B cell (primary cell): ENCODE measurements around the gene PEX19. TPM values are rescaled to one million over a fixed set of nuclear protein-coding genes. Genes with fewer than 3 reads are reported as not detected.

Experiments
- ATAC-seq: fragments of 200-7000 bp; cut with Tn5 transposase; one replicate; pipeline ENCODE4 v1.10.0; 2021; ENCODE audit warnings: low read depth, mild to moderate bottlenecking, moderate number of reproducible peaks, moderate library complexity
- CTCF ChIA-PET: fragments of 350-600 bp; sonication (Branson Sonifier 250); formaldehyde crosslinking; loops from one replicate; lab custom pipeline; 2021; ENCODE audit warnings: antibody characterized with exemption, inconsistent platforms; lab: Charles Lee
- POLR2A ChIA-PET: fragments of 350-600 bp; sonication (Branson Sonifier 250); formaldehyde crosslinking; loops from one replicate; lab custom pipeline; 2021; ENCODE audit warnings: antibody characterized with exemption; lab: Charles Lee
- DNase-seq: peaks from one replicate; pipeline ENCODE4 v3.0.0; 2013
- H2AFZ ChIP-seq: 2 replicates; pipeline ENCODE4 v1.6.1; 2012; ENCODE audit warnings: mild to moderate bottlenecking, low read depth, low read length; ENCODE audit not compliant: insufficient read depth, poor library complexity, severe bottlenecking
- H3K27ac ChIP-seq, 2 donors: 1 replicate in 1 of 2; 2 replicates in 1 of 2; pipeline ENCODE4 v1.5.1; 2012 to 2013; ENCODE audit warnings: low read length in 2 of 2, mild to moderate bottlenecking in 2 of 2, moderate library complexity in 1 of 2
- H3K27me3 ChIP-seq, 4 experiments: fragments of 200-600 bp in 1 of 4; sonication (generic) in 1 of 4; replicated peaks in 1 of 4; 1 replicate in 2 of 4; 2 replicates in 2 of 4; pipeline versions ENCODE4 v1.6.1 to v1.7.0; 2013 to 2016; ENCODE audit warnings: low read length in 3 of 4, mild to moderate bottlenecking in 2 of 4, mixed read lengths in 1 of 4, moderate library complexity in 1 of 4; ENCODE audit not compliant: insufficient read depth in 4 of 4, control insufficient read depth in 3 of 4; ENCODE audit errors: control extremely low read depth in 1 of 4
- H3K36me3 ChIP-seq, 2 experiments: replicated peaks in 1 of 2; 1 replicate in 1 of 2; 2 replicates in 1 of 2; pipeline versions ENCODE4 v1.6.1 to v1.7.1; 2013; ENCODE audit warnings: low read length in 1 of 2; ENCODE audit not compliant: insufficient read depth in 2 of 2, control insufficient read depth in 1 of 2; ENCODE audit errors: control extremely low read depth in 1 of 2, extremely low read depth in 1 of 2
- H3K4me1 ChIP-seq, 2 donors: fragments of 200-600 bp in 1 of 2; sonication (generic) in 1 of 2; 1 replicate in 1 of 2; 2 replicates in 1 of 2; pipeline versions ENCODE4 v1.5.1 to v1.6.1; 2013 to 2017; ENCODE audit warnings: low read length in 2 of 2; ENCODE audit not compliant: control insufficient read depth in 2 of 2, insufficient read depth in 2 of 2
- H3K4me2 ChIP-seq: replicated peaks from 2 replicates; pipeline ENCODE3; 2012; ENCODE audit warnings: mild to moderate bottlenecking, low read depth, low read length; ENCODE audit not compliant: poor library complexity, severe bottlenecking
- H3K4me3 ChIP-seq, 5 experiments: fragments of 200-600 bp in 1 of 5; sonication (generic) in 1 of 5; 1 replicate in 3 of 5; 2 replicates in 2 of 5; pipeline versions ENCODE4 v1.5.1 to v1.7.0; 2011 to 2016; ENCODE audit warnings: low read length in 4 of 5, mild to moderate bottlenecking in 4 of 5, low read depth in 2 of 5, control low read depth in 1 of 5, moderate library complexity in 1 of 5; ENCODE audit not compliant: insufficient read depth in 1 of 5; ENCODE audit errors: control extremely low read depth in 1 of 5, extremely low read depth in 1 of 5
- H3K79me2 ChIP-seq: fragments of 200-600 bp; sonication (generic); one replicate; pipeline ENCODE4 v1.6.0; 2016; ENCODE audit warnings: low read length; ENCODE audit not compliant: control insufficient read depth, insufficient read depth
- H3K9ac ChIP-seq: fragments of 200-600 bp; sonication (generic); 2 replicates; pipeline ENCODE4 v1.6.1; 2017; ENCODE audit warnings: mild to moderate bottlenecking, low read length, moderate library complexity
- H3K9me3 ChIP-seq, 3 donors: one replicate each; pipeline versions ENCODE4 v1.6.1 to v1.7.1; 2013; ENCODE audit warnings: low read length in 2 of 3; ENCODE audit not compliant: control insufficient read depth in 2 of 3, insufficient read depth in 1 of 3; ENCODE audit errors: control extremely low read depth in 1 of 3
- H4K20me1 ChIP-seq: 2 replicates; pipeline ENCODE4 v1.6.0; 2012; ENCODE audit warnings: mild to moderate bottlenecking, low read length; ENCODE audit not compliant: insufficient read depth, control insufficient read depth, poor library complexity, severe bottlenecking
- H3K27ac Mint-ChIP-seq: one replicate; pipeline ENCODE4 v1.8.0; 2021; ENCODE audit warnings: mixed read lengths
- H3K27me3 Mint-ChIP-seq: one replicate; pipeline ENCODE4 v1.8.0; 2021; ENCODE audit warnings: mixed read lengths
- H3K4me1 Mint-ChIP-seq: one replicate; pipeline ENCODE4 v1.8.0; 2021; ENCODE audit warnings: mixed read lengths
- H3K4me3 Mint-ChIP-seq: one replicate; pipeline ENCODE4 v1.8.0; 2021; ENCODE audit warnings: mixed read lengths
- H3K9me3 Mint-ChIP-seq: one replicate; pipeline ENCODE4 v1.8.0; 2022; ENCODE audit warnings: mixed read lengths; ENCODE audit not compliant: insufficient read depth
- EZH2 ChIP-seq: IDR thresholded peaks from 2 replicates; pipeline ENCODE4 v1.6.1; 2012; ENCODE audit warnings: borderline replicate concordance, low read depth, mild to moderate bottlenecking, moderate library complexity, low read length; ENCODE audit not compliant: insufficient read depth, poor library complexity, severe bottlenecking
- WGBS: methylation state at CpG from one replicate; pipeline ENCODE4 v1.1.5; 2013; ENCODE audit warnings: missing lambda C conversion rate; ENCODE audit not compliant: insufficient coverage; 5-methylcytosine and 5-hydroxymethylcytosine counted together
- intact Hi-C: fragments of 100-400 bp; cut with micrococcal nuclease; formaldehyde crosslinking; loops from one replicate; pipeline ENCODE4 v1.10.0; 2022
- polyA plus RNA-seq: library from polyadenylated mRNA; depleted of rRNA; stranded (reverse); fragments of >200 nt; gene quantifications from 2 replicates; pipeline ENCODE4 v1.2.3, GENCODE V29; 2012
- total RNA-seq, 2 donors: library from RNA; stranded (reverse); fragments of 120-200 nt in 1 of 2; gene quantifications; 1 replicate in 1 of 2; 2 replicates in 1 of 2; pipeline versions ENCODE4 v1.2.3 to v1.2.4, GENCODE V29; 2013 to 2022
- TF ChIP-seq, protein P1 (sequence below): fragments of 200-600 bp; IDR thresholded peaks from one replicate; pipeline ENCODE4 v1.8.0; 2022; ENCODE audit warnings: antibody characterized with exemption, mild to moderate bottlenecking

Gene PEX19
- total and polyA plus RNA-seq, 2 donors (not counting 1 experiment from before 2014, with no cell fraction given), result 20.3 to 56.0 TPM

- Histone ChIP-seq H3K9me3 (no peaks in the 10 kb centered on the region), H3K9ac (no peak overlapping the region), H2AFZ (no peak overlapping the region), H3K4me1 (peaks cover 7 to 22% of the 10 kb centered on the region in 2 donors), H4K20me1 (no peaks in the 10 kb centered on the region), H3K4me3 (no peak overlapping the region), H3K4me2 (no peak overlapping the region), H3K79me2 (peaks cover 7% of the 10 kb centered on the region), H3K27me3 (no peaks in the 10 kb centered on the region), H3K36me3 (peaks cover 40 to 89% of the 10 kb centered on the region in 2 experiments), H3K27ac (peak overlapping the region in 1 of 2 donors; percentile 40)
- no peak overlapping the region for H3K4me3 Mint-ChIP-seq
- peak overlapping the region; percentile 43 for H3K27ac Mint-ChIP-seq
- TF ChIP-seq EZH2, result no peak
- TF ChIP-seq, protein P1, sequence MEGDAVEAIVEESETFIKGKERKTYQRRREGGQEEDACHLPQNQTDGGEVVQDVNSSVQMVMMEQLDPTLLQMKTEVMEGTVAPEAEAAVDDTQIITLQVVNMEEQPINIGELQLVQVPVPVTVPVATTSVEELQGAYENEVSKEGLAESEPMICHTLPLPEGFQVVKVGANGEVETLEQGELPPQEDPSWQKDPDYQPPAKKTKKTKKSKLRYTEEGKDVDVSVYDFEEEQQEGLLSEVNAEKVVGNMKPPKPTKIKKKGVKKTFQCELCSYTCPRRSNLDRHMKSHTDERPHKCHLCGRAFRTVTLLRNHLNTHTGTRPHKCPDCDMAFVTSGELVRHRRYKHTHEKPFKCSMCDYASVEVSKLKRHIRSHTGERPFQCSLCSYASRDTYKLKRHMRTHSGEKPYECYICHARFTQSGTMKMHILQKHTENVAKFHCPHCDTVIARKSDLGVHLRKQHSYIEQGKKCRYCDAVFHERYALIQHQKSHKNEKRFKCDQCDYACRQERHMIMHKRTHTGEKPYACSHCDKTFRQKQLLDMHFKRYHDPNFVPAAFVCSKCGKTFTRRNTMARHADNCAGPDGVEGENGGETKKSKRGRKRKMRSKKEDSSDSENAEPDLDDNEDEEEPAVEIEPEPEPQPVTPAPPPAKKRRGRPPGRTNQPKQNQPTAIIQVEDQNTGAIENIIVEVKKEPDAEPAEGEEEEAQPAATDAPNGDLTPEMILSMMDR, result no peak
- no peak for DNase-seq
- no peak for ATAC-seq
- no peaks in the 10 kb centered on the region for H3K27me3 Mint-ChIP-seq
- POLR2A ChIA-PET, result no interaction called here
- intact Hi-C loops, result no loop called here
- CTCF ChIA-PET, result interaction anchor here (5.8 kb wide), 1 partner anchor 18 kb away, joined by 42 read pairs; no protein-coding TSS in a partner anchor
- H3K4me1 Mint-ChIP-seq, result peaks cover 35% of the 10 kb centered on the region
- no peaks in the 10 kb centered on the region for H3K9me3 Mint-ChIP-seq
Observed at GRCh38 chr1:160309185-160309557, 24.2 kb upstream of the PEX19 start.

- Histone ChIP-seq H3K27me3 (no peaks in the 10 kb centered on the region), H3K27ac (peak overlapping the region; percentile 20 to 39), H3K4me3 (no peak overlapping the region), H3K9me3 (no peaks in the 10 kb centered on the region), H3K4me2 (no peak overlapping the region), H3K36me3 (peaks cover 37 to 86% of the 10 kb centered on the region in 2 experiments), H3K79me2 (peaks cover 7% of the 10 kb centered on the region), H2AFZ (no peak overlapping the region), H3K4me1 (peaks cover 7 to 22% of the 10 kb centered on the region in 2 donors), H3K9ac (no peak overlapping the region), H4K20me1 (no peaks in the 10 kb centered on the region)
- Mint-ChIP-seq H3K27ac (peak overlapping the region; percentile 56), H3K27me3 (no peaks in the 10 kb centered on the region), H3K4me3 (no peak overlapping the region), H3K4me1 (peaks cover 35% of the 10 kb centered on the region), H3K9me3 (no peaks in the 10 kb centered on the region)
- ChIA-PET POLR2A (no interaction called here), CTCF (interaction anchor here (5.8 kb wide), 1 partner anchor 17 kb away, joined by 42 read pairs; no protein-coding TSS in a partner anchor)
- 100% methylated on average over 2 of the region's 4 CpGs for WGBS
- intact Hi-C loops, result no loop called here
- ATAC-seq (no peak), DNase-seq (no peak)
- TF ChIP-seq, protein P1, result no peak
- TF ChIP-seq EZH2, result no peak
Observed at GRCh38 chr1:160308451-160309184, 23.7 kb upstream of the PEX19 start.
